Cardiac fibroblast (primary cell): ENCODE results near the gene PPM1H.

ENCODE experiments used
- DNase-seq, 2 donors: peaks; one replicate each; pipeline versions ENCODE4 v3.0.0 to v3.0.0-alpha.2; 2010; ENCODE audit warnings: low read depth in 2 of 2
- H3K4me3 ChIP-seq, 2 donors: replicated peaks in 1 of 2; 1 replicate in 1 of 2; 2 replicates in 1 of 2; pipeline ENCODE4 v1.5.1; 2011; ENCODE audit warnings: low read depth in 2 of 2, low read length in 2 of 2, mild to moderate bottlenecking in 2 of 2, moderate library complexity in 1 of 2
- CTCF ChIP-seq: IDR thresholded peaks from one replicate; pipeline ENCODE4 v1.5.1; 2011; ENCODE audit warnings: low read depth, mild to moderate bottlenecking, low read length, inconsistent platforms

The PPM1H gene

GRCh38 chr12:62785941-62786559 lies 148.9 kb downstream of the PPM1H start:
- TF ChIP-seq CTCF, result no peak
- no peak overlapping the region for H3K4me3 ChIP-seq
- peak; percentile 92 to 99 for DNase-seq

GRCh38 chr12:62784576-62784975 lies 150.4 kb downstream of the PPM1H start:
- DNase-seq, result peak in 1 of 2 donors; percentile 49
- H3K4me3 ChIP-seq, result no peak overlapping the region
- TF ChIP-seq CTCF, result no peak

- H3K4me3 ChIP-seq, result no peak overlapping the region
- no peak for TF ChIP-seq CTCF
- DNase-seq, result peak in 1 of 2 donors; percentile 34
These were observed 151.1 kb downstream of the PPM1H start for GRCh38 chr12:62783881-62784280.

- no peak overlapping the region for H3K4me3 ChIP-seq
- no peak for DNase-seq
- TF ChIP-seq CTCF, result no peak
These were observed 153.6 kb downstream of the PPM1H start for GRCh38 chr12:62781136-62781880.

- no peak overlapping the region for H3K4me3 ChIP-seq
- DNase-seq, result no peak
- no peak for TF ChIP-seq CTCF
These were observed 155.5 kb downstream of the PPM1H start for GRCh38 chr12:62779488-62779887.

- TF ChIP-seq CTCF, result no peak
- H3K4me3 ChIP-seq, result no peak overlapping the region
- DNase-seq, result no peak
These were observed 156.8 kb downstream of the PPM1H start for GRCh38 chr12:62778187-62778586.
